OCI-LY7 (cell line): ENCODE measurements around the gene MAML3.

Source experiments
- EZH2phosphoT487 ChIP-seq: fragments of 200-600 bp; sonication (generic); IDR thresholded peaks from 2 replicates; pipeline ENCODE4 v1.6.1; 2018; ENCODE audit warnings: low read depth, borderline replicate concordance, mild to moderate bottlenecking, mixed run types, antibody characterized with exemption, low read length, moderate library complexity, mixed read lengths
- TF ChIP-seq, protein P1 (sequence below): fragments of 200-600 bp; sonication (generic); conservative IDR thresholded peaks from 2 replicates; pipeline ENCODE4 v1.5.1; 2014; ENCODE audit warnings: mild to moderate bottlenecking, antibody characterized with exemption, low read length, moderate library complexity, mixed read lengths

DNA sequence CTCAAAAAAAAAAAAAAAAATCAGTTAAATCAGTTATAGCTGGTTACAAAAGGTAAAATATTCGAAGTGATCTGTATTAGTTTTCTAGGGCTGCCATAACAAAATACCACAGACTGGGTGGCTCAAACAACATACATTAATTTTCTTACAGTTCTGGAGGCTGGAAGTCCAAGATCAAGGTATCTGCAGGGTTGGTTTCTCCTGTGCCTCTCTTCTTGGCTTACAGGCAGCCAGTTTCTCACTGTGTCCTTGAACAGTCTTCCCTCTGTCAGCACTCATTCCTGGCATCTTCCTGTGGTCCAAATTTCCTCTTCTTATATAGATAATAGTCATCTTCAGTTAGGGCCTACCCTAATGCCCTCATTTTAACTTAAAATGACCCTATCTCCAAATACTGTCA is 248.5 kb downstream of the MAML3 start:
- TF ChIP-seq, protein P1, sequence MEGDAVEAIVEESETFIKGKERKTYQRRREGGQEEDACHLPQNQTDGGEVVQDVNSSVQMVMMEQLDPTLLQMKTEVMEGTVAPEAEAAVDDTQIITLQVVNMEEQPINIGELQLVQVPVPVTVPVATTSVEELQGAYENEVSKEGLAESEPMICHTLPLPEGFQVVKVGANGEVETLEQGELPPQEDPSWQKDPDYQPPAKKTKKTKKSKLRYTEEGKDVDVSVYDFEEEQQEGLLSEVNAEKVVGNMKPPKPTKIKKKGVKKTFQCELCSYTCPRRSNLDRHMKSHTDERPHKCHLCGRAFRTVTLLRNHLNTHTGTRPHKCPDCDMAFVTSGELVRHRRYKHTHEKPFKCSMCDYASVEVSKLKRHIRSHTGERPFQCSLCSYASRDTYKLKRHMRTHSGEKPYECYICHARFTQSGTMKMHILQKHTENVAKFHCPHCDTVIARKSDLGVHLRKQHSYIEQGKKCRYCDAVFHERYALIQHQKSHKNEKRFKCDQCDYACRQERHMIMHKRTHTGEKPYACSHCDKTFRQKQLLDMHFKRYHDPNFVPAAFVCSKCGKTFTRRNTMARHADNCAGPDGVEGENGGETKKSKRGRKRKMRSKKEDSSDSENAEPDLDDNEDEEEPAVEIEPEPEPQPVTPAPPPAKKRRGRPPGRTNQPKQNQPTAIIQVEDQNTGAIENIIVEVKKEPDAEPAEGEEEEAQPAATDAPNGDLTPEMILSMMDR = no peak
- no peak for TF ChIP-seq EZH2phosphoT487
